Vagina (tissue), 2 donors: ENCODE measurements around the gene C6orf141.

ENCODE experiments used
- POLR2AphosphoS5 ChIP-seq, 2 donors: sonication (generic); formaldehyde crosslinking; IDR thresholded peaks; one replicate each; pipeline ENCODE4 v1.9.0; 2017; ENCODE audit warnings: antibody characterized with exemption in 2 of 2, mild to moderate bottlenecking in 2 of 2, low read depth in 1 of 2; ENCODE audit not compliant: insufficient read depth in 1 of 2
- TF ChIP-seq, protein P1 (sequence below), 3 experiments: fragments of 450-650 bp in 2 of 3; fragments of 200-600 bp in 1 of 3; sonication (generic) in 1 of 3; IDR thresholded peaks; one replicate each; pipeline ENCODE4 v1.5.1; 2017 to 2019; ENCODE audit warnings: antibody characterized with exemption in 3 of 3, mild to moderate bottlenecking in 2 of 3, moderate library complexity in 2 of 3

DNA sequence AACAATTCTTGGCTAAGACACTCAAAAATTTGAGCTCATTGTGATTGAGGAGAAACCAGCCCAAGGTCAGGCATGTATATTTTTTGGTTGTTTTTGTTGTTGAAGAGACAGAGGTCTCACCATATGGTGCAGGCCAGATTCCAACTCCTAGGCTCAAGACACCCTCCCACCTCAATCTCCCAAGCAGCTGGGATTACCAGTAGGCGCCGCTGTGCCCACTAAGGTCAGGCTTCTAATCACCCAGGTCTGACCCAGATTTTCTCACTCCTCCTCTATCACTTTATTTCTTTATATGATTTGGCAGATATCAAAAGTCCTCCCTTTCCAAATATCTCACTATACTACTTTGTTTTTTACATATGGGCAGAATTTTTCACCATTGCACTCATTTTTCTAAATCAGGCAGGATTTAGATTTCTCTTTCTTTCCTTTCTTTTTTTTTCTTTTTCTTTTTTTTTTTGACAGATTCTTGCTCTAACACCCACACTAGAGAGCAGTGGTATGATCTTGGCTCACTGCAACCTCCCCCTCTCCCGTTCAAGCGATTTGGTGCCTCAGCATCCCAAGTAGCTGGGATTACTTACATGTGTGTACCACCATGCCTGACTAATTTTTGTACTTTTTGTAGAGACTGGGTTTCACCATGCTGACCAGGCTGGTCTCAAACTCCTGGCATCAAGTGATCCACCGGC lies 1.7 kb upstream of the C6orf141 start:
- TF ChIP-seq, protein P1, sequence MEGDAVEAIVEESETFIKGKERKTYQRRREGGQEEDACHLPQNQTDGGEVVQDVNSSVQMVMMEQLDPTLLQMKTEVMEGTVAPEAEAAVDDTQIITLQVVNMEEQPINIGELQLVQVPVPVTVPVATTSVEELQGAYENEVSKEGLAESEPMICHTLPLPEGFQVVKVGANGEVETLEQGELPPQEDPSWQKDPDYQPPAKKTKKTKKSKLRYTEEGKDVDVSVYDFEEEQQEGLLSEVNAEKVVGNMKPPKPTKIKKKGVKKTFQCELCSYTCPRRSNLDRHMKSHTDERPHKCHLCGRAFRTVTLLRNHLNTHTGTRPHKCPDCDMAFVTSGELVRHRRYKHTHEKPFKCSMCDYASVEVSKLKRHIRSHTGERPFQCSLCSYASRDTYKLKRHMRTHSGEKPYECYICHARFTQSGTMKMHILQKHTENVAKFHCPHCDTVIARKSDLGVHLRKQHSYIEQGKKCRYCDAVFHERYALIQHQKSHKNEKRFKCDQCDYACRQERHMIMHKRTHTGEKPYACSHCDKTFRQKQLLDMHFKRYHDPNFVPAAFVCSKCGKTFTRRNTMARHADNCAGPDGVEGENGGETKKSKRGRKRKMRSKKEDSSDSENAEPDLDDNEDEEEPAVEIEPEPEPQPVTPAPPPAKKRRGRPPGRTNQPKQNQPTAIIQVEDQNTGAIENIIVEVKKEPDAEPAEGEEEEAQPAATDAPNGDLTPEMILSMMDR (IDR thresholded peaks at IDR 0.05), result no peak
- no peak for TF ChIP-seq POLR2AphosphoS5 (IDR thresholded peaks at IDR 0.05; ENCODE audit: insufficient read depth in 1 of 2, low read depth in 1 of 2)
